GM19468 (cell line): ENCODE data around the gene SMG5.

ENCODE experiments used
- ATAC-seq: cut with Tn5 transposase; IDR thresholded peaks from one replicate; pipeline ENCODE4 v1.9.1; 2021; ENCODE audit warnings: mild to moderate bottlenecking, moderate library complexity, moderate number of reproducible peaks; ENCODE audit not compliant: unreplicated experiment; ENCODE audit errors: extremely low read depth

Gene SMG5

GRCh38 chr1:156281693-156282478, 739 bp downstream of the SMG5 start:
- ATAC-seq = no peak

- ATAC-seq = no peak
These were observed 1.3 kb downstream of the SMG5 start for GRCh38 chr1:156281281-156281680.

GRCh38 chr1:156279837-156280236, 2.8 kb downstream of the SMG5 start:
- no peak for ATAC-seq

- no peak for ATAC-seq
These were observed 5.7 kb downstream of the SMG5 start for GRCh38 chr1:156276966-156277381.

GRCh38 chr1:156276532-156276931, 6.1 kb downstream of the SMG5 start:
- no peak for ATAC-seq

GRCh38 chr1:156270314-156270713, 12.3 kb downstream of the SMG5 start:
- no peak for ATAC-seq

- ATAC-seq = no peak
These were observed 14.3 kb downstream of the SMG5 start for GRCh38 chr1:156268336-156268735.

- ATAC-seq = no peak
These were observed 16.6 kb downstream of the SMG5 start for GRCh38 chr1:156266051-156266450.

- no peak for ATAC-seq
These were observed 19.4 kb downstream of the SMG5 start for GRCh38 chr1:156263288-156263655.

GRCh38 chr1:156262461-156263287, 20.0 kb downstream of the SMG5 start:
- ATAC-seq = no peak

- no peak for ATAC-seq
These were observed 21.7 kb downstream of the SMG5 start for GRCh38 chr1:156260896-156261295.

- ATAC-seq = no peak
These were observed 22.8 kb downstream of the SMG5 start for GRCh38 chr1:156259805-156260204.

GRCh38 chr1:156258859-156259258, 23.8 kb downstream of the SMG5 start:
- ATAC-seq = no peak

- no peak for ATAC-seq
These were observed 24.9 kb downstream of the SMG5 start for GRCh38 chr1:156257711-156258110.

- ATAC-seq = no peak
These were observed 29.0 kb downstream of the SMG5 start for GRCh38 chr1:156253634-156254033.

- no peak for ATAC-seq
These were observed 31.1 kb downstream of the SMG5 start for GRCh38 chr1:156251527-156251926.

GRCh38 chr1:156249593-156249992, 33.0 kb downstream of the SMG5 start:
- no peak for ATAC-seq

GRCh38 chr1:156248323-156248683, 34.3 kb downstream of the SMG5 start:
- no peak for ATAC-seq

- ATAC-seq = no peak
These were observed 34.9 kb downstream of the SMG5 start, which contains the start of gene PAQR6 for GRCh38 chr1:156247460-156248322. PAQR6 (minus strand) TSS chr1:156248056; CDS start chr1:156246731, 1,325 bp downstream.

- ATAC-seq = no peak
These were observed 35.7 kb downstream of the SMG5 start for GRCh38 chr1:156246781-156247459.
